ENCODE measurements around the gene LRRC53.
A peak's percentile ranks its signal among the peaks of the same experiment; 100 is the strongest.

Gene LRRC53, protein sequence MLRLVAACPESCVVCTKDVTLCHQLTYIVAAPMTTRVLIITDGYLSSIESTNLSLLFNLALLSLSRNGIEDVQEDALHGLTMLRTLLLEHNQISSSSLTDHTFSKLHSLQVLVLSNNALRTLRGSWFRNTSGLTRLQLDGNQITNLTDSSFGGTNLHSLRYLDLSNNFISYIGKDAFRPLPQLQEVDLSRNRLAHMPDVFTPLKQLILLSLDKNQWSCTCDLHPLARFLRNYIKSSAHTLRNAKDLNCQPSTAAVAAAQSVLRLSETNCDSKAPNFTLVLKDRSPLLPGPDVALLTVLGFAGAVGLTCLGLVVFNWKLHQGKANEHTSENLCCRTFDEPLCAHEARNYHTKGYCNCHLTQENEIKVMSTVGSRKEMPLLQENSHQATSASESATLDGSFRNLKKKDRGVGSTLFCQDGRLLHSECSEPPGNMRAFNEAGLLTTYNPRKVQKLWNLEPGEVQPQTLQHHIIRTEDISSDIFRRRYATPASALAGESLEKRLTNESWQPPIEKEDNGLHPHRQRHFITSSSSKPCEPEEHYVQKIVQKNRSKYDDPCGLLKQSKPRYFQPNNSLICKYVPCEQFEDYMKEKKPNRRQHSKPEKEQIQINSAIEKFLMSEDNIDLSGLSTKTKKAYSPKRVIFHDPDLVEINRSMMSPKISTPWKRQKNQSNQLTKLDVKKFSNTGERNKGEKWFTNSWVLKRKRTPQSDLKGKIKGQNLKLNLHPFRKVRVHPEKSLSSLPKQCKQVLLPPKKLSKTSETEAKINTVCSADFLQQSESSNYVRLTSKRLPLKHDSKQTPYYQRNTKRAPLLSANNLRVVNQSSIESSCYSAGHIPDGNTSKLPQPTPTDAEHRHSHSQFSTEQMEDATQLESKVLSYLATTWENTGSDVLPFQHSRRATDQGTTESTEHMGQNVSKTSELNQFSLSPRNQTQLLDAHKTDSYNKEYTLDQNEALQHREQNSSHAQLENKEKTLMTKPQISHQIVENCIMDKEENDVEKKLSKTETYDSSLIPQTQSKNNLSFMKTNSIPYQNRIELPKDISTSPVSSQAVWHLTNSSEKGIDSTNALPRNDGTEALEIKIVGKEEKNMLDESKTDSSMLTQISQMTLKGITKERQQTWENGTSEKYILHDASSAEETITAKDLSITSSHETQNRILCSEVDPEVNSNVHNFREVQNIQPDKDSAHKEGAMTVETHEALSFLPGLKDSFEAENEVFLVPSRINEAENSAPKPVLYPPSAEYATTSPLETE

DNA sequence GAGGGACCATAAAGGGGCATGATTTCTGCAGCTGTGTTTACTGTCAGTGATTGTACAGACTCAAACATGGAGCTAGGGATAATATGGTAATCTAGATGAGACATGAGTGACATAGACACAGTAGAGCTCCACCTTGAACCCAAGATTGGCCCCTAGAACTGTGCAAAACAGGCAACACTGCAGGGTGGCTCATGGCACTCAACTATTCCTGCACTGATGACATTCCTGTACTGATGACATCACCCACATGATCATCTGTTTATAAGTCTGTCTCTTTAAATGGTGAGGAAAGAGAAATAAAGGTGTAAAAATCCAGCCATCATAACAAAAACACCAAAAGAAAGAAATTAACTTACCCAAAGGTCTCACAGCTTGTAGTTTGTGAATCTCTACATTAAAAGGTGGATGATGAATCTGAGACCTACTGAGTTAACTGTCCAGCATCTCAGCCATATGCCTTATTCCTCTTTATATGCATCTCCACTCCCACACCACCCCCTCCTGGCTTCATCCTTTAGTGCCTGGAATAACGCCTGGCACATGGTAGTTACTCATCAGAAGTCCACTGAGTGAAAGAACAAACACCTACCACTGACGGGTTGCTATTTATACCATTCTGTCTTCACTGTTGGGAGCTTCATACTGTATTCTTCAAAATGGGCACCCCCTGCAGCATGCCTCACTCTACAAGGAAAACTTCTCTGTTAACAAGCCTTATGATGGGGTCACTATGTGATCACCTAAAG is at the start of gene LRRC53:
TSS of gene LRRC53 (minus strand) at position 442 of the 746 bp plus-strand sequence. CDS start 29,262 bp downstream, outside the sequence.
- FAIRE-seq, result no peak

DNA sequence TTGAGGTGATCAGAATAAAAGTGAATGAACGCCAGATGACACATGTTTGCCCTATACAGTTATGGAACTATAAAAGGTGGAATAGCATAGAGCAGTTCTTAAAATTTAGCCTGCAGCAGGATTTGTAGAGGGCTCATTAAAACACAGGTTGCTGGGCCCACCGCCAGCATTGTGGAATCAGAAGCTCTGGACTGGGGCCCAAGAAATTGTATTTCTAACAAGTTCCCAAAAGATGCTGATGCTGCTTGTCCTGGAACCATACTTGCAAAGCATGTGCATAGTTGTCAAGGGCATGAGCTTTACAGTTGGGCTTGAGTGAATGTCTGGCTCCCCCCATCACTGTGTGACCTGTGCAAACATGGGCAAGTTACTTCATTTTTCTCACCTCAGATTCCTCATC is 37.5 kb upstream of the LRRC53 start:
- no peak for FAIRE-seq

DNA sequence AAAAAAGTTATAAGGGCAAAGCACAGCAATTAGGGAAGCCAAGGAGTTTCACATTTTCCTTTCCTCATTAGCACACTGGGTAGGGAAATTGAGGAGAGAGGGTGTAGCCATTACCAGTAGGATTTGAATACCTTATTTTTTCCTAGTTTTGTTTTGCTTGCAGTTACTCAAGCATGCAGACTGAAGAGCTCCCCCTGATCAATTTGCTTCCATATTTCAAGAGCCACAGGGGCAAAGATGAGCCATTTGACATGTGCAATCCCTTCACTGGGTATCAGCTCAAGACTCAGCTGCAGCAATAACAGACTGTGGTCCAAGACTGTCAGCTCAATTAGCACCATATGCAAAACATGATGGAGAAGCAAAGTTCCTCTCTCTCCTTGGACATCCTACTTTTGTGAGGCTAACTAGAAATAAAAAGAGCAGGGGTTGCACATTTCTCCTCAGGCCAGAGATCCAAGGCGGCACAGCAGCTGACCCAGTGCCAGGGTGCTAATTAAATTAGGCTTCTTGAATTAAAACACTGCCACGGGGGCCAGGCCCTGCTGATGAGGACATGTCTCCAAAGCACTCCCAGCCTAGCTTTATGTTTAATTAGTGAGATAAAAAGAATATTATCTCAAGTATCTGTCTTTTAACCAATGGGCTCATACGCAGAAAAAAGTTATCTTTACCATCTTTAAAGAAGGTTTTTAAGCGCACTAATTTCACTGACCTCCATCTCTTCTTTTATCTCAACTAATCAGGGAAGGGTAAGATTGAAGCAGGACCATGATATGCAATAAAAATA is 36.7 kb upstream of the LRRC53 start:
- FAIRE-seq, result no peak

DNA sequence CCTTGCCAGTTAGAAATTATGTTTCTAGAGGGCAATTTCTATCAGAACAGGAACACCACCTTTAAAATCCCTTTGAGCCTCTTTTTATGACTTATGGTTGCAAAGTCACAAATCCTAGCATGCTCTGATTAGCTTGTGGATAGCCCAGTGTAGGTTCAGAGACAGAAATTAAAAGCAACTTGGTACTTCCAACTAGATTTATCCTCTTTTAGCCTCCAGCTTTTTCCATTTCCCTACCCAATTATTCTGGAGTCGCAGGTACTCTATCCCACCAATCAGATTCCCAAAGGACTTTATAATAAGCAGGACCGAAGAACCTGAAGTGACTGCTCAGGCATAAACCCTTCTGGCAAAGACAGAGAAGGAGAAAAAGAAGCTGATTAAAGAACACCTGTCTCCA is 33.4 kb upstream of the LRRC53 start:
- FAIRE-seq, result no peak

DNA sequence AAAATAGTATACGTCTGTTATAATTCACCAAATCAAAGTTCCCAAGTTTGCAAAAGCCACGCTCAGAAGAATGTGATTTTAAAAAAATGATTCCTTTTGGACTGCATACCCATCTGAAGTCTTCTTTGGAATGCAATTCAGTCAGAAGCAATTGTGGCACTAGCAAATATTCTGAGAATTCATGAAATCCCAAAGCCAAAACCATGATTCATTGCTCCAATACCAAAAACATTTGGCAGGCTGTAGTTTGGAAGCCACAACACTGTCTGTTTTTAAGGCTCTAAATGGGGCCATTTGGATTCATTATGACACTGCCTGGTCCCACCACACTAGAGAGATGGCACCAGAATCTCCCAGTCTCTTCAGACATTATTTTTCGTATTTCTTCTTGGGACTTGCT is 21.8 kb upstream of the LRRC53 start:
- FAIRE-seq, result no peak

DNA sequence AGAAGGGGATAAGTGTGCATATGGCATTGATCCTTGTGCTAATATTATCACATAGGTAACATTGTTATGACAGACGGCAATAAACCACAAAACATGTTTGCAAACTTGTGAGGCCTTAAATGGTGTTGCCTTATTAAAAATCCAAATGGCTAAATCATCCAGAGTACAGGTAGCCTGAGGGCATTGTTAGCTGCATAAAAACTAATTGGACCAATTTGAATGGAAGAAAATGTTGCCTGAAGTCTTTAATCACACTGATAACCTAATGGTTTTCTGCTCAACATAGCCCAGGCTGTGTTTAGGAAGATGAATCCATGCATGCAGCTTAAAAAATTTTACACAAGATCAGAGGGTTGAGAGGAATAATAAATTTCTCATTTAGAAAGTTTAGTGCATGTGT is 19.4 kb upstream of the LRRC53 start:
- no peak for FAIRE-seq

DNA sequence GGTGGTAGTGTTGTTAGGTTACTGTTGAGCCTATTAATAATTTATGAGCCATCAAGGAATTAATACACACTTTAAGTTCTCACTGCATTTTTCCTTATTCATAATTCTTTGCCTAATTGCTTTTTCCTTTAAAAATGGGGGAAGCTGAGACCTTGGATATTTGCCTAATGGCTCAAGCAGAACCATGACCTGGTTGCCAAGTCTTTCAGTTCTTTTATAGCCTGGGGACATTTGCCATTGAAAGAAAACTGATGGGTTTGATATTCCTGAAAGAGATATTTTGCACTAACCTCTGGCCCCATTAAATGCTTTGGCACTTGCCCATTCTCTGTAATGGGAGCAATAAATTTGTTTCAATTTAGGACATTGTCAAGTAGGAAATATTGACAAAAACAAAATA is 18.5 kb upstream of the LRRC53 start:
- no peak for FAIRE-seq

DNA sequence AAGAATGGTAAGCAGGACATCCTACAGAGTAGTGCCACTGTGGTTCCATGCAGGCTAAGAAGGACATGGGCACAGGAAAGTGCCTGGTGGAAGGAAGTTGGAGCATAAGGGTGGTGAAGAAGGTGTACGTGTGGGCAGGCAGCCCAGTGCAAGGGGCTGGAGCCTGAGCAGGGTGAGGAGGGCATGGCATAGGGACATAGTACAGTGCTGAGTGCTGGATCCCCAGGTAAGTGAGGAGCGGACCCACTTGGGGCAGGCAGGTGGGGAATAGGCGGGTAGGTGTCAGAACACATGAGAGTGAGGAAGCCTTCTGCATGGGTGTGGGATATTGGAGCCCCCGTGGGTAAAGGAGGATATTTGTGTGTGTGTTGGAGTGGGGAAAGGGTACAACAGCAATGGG is 15.7 kb upstream of the LRRC53 start:
- no peak for FAIRE-seq

DNA sequence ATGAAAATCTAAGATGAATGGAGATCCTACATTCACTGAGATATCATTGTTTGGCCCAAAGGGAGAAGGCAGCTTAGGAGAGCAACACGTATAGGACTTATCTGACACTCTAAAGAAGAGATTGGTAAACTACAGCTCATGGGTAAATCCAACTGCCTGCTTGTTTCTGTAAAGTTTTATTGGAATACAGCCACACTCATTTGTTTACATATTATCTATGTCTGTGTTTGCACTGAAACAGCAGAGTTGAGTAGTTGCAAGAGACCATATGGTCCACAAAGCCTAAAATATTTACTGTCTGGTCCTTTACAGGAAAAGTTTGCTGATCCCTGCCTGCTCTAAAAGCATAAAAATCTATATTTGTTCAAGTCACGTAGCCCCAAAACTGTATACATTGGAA is 14.3 kb upstream of the LRRC53 start:
- no peak for FAIRE-seq

DNA sequence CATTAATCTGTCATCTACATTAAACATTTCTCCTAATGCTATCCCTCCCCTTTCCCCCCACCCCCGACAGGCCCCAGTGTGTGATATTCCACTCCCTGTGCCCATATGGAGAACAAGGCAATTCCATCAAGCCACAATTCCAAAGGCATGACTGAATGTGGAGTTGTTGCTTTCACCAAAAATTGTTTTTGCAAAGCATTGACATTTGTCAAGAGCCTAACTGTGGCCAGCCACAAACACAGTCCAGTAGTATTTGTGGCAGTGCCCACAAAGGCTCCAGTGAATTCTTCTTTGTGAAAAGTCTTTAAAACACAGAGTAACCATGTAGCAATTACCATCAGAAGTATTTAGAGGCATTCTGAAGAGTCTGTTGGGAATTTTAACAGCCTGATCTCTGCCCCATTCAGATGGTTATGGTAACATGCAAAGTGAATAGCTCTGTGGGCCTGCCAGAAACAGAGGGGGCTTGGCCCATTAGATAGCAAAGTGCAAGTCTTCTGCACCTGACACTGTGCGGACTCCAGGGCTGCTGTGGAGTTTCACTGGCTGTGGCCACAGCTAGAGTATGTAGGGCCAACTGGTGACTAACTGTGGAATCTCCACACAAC is 11.6 kb upstream of the LRRC53 start:
- no peak for FAIRE-seq

DNA sequence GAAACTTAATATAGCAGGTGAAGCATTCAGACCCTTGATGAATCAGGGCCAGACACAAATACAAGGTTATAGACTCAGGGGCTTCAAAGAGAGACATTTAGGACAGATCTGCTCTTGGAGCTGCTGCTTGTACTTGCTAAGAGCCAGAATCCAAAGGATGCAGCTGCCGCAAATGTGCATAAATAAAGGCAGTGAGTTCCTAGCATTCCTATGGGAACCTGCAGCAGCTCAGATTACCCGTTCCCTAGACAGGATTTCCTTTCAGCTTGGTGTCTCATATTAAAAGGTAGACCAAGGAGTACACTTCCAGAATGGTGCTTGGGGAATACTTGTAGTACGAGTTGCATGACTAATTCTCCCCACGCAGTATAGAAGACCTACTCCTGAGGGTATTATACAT is 9.7 kb upstream of the LRRC53 start:
- FAIRE-seq, result no peak

DNA sequence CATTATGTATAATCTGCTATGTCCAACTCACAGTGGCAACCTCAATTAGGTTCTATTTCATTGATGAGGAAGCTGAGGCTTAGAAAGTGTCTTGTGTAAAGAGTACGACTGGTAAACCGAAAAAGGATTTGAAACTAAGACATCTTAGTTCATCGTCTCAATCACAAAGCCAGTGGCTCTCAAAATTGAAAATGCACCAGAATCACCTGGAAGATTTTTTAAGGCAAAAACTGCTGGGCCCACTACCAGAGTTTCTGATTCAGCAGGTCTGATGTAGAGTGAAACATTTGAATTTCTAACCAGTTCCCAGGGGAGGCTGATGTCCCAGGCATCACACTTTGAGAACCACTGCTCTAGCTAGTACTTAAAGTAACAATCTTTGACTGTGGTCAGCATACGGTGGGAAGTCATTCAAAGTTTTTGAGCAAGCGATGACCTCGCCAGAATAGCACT is 5.2 kb upstream of the LRRC53 start:
- no peak for FAIRE-seq

DNA sequence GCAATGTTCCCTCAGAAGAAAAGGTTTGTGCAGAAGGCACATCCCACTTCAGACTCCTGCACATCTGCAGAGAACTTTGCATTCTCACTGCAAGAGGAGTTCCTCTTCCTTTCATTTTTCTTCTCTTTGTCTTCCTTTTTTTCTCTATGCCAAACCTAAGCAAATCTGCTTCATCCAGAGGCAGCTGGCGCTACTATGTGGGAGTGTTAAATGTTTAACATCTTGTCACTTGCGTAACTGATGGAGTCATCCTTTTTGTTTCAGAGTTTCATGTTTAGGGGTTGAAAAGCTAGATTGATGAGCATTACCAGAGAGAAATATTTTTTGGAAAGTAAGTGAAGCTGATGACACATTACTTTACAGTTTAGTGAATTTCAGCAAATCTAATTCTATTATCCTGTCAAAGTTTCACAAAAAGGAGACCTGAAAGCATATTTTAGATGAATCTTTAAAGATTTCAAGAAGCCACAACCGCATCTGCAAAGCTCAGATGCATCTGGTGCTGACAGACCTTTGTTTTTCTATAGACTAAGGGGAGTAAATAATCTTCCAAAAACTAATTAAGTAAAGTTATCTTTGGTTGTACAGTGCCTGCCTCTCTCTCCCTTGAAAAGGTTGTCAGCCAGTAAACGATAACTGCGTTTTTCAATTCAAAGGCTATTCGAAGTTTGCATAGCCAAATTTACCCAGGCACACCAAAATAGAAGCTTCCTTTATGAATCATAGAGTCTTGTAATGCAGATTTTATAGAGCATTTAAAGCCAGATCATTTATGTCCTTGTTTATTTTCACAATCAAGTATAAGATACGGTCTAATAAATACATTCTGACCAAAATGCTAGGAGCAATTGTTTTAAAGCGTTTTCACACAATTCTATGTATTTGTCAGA is 1.2 kb upstream of the LRRC53 start:
- no peak for FAIRE-seq

DNA sequence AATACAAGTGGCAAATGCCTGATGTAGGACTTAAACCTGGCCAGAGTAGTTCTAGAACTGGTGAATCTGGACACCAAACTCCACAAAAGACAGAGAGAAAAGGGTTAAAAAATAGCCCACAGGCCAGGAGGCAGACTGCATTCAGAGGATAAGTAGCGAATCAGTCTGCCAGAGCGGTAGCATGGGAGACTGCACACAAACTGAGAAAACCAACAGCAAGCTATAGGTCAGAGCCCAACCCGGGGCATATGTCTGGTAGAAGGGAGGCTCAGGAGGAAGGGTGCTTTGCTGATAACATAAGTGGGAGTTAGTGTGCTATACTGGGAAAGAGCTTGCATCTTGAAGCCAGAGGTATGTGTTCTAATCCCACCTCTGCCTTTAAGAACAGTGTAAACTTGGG is 4.0 kb downstream of the LRRC53 start:
- FAIRE-seq, result no peak

DNA sequence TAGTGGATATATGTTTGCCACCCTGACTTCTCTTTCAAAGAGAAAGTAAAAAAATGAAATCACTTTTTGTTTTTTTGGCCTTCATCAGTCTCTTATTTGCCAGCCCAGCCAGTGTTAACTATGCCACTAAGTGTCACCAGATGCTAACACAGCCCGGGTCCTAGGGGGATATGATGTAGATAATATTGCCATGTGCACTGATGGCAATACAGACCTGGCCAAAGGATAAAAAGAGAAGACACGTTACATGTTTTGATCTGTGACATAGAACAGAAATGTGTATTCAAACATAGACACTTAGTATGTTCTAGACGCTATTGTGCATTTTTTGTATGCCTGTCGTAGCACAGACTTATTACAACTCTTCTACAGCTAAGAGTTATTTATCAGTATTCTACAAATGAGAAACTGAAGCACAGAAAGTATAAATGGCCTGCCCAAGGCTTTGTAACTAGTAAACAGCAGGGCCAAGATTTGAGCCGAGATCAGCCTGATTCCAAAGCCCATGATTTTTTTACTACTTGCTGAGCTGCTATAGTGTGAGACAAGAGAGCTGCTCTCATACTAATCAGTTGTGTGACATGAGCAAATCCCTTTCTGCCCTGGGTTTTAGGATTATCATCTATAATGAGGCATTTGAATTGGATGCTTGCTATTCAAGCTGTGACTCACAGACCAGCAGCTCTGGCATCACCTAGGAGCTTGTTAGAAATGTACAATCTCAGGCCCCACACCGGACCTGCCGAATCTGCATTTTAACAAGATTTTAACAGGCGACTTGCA is 6.3 kb downstream of the LRRC53 start:
- no peak for FAIRE-seq

DNA sequence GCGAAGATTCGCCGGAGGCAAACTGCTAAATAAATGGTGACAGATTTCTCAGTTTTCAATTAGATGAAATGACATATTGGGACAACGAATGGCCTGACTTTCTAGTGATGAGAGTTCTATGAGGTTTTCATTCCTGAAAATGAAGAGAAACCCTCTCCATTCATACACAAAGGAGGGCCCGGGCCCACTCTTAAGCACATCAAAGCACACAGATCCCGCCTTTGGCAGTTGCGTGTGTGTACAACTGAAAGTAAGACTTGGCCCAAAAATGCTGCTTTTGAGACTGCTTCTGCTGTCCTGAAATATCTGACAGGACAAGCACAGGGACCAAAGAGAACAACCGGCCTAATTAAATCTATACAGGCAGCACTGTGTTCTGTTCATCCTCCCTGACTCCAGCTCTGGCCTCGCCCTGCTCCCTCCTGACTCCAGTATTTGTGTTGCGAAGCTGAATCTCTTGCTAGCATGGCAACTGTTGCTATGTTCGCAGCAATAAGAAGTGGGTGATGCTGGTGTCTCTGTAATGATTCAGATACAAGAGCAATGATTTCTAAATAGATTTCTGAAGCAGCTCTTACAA is 7.4 kb downstream of the LRRC53 start:
- no peak for FAIRE-seq

DNA sequence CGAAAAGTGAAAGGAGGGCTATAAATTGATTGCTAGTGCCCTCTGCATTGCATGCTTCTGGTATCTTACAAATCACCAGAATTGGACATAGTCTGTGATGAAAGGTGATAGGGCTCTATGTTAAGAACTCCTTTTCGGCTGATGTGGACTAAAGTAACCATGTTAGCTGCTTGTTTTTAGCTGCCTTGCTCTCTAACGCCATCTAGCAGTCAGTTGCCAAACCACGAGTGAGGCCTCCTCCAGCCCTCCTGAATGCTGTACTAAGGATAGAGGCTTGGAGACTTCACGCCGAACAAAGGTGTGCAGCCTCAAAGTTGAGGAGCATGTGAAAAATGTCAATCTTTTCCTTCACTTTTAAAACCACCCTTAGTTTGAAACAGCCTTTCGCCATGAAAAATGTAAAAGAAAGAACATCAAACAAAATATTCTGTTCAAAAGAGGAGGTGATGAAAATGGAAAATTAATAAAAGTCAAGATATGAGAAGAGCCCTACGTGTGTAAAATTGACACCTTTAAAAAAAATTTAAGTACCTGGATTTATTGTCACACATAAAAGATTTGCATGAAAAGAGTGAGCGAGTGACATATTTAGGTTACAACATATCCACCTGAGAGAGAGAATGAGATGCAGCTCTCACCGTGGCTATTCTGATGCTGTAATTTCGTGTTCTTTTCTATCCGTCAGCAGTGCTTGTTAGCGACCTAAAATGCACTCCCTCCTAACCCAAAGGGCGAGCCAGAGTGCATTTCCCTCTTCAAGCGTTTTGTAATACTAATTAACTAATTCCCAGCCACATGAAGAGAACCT is 8.1 kb downstream of the LRRC53 start:
- FAIRE-seq, result peak; percentile 51

DNA sequence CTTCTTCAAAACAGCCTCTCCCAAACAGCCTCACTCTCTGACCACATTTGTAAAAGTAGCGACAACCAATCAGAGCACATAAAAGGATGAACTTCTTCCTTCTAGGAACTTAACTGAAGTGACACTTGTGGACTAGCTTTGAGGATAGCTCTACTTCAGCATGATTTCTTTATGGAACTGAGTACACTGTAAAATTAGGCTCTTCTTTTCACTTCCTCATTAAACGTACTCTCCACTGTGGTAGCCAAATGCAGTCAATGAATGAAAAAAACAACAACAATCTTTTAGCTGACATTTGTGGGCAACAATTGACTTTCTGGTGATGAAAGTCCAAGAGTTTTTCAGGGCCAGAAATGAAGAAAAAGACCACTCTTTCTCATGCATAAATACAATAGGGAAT is 9.6 kb downstream of the LRRC53 start:
- FAIRE-seq, result no peak

Data from A204.1 (cell line).